Activated CD4-positive, CD25-positive, alpha-beta regulatory T cell (primary cell): ENCODE results near the gene STX7.

Source experiments
- DNase-seq, 4 experiments: peaks; one replicate each; lab custom pipeline; 2025; lab: John Stamatoyannopoulos, UW

Gene STX7

DNA sequence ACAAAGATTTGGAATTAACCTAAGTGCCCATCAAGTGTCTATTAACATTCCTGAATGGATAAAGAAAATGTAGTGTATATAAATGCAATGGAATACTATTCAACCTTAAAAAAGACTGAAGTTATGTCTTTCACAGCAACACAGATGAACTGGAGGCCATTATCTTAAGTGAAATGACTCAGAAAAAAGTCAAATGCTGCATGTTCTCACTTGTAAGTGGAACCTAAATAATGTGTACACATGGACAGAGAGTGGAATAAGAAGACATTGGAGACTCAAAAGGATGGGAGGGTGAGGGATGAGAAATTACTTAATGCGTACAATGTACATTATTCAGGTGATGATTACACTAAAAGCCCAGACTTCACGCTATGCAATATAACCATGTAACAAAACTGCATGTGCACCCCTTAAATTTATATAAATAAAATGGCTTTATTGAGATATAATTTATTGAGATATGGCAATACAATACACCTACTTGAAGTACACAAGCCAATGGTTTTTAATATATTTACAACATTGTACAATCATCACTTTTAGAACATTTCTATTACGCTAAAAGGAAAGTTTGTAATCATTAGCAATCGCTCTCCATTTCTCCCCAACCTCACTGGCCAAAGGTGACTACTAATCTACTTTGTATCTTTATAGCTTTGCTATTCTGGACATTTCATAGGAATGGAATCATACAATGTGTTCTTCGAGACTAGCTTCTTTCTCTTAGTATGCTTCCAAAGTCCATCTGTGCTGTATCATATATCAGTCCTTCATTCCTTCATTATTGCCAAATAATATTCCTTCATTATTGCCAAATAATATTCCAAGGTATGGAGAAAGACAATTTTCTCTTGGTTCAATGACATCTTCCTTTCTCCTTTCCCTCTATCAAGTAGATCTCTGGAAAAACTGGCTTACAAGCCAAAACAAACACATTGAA lies 5.8 kb downstream of the STX7 start:
- DNase-seq: no peak

DNA sequence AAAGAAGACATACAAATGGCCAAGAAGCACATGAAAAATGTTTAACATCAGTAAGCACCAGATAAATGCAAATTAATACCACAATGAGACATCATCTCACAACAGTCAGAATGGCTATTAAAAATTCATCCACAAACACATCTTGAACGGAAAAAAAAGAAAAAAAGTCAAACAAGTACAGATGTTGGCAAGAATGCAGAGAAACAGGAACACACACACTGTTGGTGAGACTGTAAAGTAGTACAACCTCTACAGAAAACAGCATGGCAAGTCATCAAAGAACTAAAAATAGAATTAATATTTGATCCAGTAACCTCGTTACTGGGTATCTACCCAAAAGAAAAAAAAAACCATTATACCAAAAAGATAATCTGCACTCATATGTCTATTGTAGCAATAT lies 6.5 kb downstream of the STX7 start:
- no peak for DNase-seq

DNA sequence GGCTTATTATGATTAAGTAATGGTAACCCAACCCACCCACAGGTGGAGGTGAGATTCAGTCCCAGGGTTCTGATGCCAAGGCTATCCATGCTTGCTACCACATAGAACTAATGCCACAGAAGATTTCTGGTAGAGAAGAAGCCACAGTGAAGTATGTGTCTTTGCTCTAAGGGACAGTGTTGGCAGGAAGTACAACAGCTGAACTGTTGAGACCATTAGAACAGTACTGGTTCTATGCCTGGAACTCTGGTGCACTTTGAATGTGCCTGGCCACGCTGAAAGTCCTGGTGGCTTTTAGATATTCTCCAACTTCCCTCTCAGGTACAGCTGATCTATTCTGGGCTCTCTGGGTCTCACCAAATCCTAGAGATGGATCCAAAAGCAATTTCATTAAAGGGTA lies 7.8 kb downstream of the STX7 start:
- no peak for DNase-seq

DNA sequence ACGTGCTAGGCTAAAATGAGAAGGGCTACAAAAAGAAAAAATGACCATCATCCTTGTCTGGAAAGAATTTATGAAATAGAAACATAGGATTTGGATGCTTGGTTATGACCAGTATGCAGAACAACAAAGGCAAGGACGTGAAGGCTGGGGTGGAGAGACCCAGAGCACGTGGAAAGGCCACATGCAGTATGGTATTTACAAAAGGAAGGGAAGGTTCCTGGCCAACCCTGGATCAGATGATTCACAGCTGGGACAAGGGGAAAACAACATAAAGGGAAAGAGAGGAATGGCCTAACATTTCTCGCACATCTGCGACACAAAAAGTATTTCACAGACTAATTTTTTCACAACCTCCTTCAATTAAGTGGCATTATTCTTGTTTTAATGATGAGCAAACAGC lies 8.2 kb downstream of the STX7 start:
- no peak for DNase-seq

DNA sequence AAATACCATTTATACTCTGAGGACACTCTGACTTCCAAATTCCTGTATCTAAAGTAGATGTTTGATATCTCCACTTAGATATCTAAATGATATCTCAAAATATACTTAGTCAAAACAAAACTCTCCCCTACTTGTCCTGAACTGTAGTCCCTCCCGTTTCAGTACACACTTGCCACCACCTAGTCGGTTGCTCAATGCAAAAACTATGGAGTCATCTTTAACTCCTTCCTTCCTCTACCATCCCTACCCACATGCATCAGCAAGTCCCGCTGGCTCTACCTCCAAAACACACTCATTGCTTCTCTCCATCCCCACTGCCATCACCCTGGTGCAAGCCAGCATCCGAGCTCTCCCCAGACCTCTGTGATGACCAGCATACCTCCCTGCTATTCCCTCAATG lies 13.2 kb downstream of the STX7 start:
- DNase-seq: no peak

DNA sequence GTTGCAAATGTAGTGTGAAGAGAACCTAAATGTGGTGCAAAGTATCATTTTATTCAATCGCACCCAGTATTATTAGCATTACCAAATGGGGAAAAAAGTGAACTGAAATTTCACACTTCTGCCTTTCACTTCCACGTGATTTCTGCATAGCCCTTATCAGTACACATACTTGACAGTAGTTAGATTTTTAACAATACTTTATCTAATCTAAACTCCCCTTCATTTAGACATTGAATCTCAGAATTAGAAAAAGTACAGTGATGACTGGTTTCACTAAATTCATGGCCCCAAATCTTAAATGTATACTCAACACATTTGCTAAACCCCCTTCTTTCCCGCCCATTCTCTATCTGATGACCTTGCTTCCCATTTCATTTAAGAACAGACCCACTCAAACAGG lies 14.3 kb downstream of the STX7 start:
- no peak for DNase-seq

DNA sequence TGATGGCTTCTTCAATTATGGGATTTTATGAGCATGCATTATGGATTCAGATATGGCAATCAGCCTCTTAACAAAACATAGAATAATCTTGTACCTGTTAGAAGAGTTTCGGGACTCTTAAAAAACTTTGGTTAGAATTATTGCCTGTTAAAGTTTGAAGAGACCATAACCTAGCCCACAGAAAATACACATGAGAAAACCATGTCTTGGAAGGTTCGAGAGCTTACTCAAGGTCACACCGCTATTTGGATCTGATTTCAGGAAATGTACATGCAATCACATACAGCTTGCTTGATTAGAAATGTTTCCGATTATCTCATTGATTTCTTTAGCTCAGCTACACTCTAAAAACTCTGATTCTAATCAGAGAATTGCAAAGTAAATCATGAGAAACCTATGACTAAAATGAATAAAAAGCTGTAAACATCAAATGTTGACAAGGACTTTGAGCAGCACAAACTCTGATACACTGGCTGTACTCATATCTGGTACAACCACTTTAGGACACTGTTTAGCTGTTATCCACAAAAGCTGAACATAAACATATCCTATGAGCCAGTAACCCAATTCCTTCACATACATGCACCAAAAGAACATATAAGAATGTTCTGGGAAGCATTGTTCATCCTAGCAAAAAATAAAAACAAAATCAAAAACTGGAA lies 16.3 kb downstream of the STX7 start:
- no peak for DNase-seq

DNA sequence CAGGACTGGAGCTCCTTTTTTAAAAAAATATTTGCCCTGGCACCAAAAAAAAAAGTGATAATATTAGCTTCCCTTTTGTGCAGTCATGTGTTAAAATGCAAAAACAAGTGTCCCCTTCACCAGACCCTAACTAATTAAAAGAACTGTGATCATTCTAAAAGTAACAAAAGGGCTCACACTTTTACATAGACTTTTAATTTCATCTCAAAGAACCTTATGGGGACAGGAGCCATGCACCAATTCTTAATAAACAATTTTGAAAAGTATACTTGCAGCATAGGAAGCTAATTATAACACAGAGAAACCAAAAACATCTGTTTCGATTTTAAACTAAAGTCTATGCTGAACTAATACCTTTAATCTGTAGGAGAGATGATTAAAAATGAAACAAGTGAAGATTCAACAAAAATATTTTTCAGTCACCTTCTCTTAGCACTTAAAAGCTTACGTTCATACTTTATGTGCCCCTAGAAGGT lies 17.3 kb downstream of the STX7 start:
- no peak for DNase-seq

DNA sequence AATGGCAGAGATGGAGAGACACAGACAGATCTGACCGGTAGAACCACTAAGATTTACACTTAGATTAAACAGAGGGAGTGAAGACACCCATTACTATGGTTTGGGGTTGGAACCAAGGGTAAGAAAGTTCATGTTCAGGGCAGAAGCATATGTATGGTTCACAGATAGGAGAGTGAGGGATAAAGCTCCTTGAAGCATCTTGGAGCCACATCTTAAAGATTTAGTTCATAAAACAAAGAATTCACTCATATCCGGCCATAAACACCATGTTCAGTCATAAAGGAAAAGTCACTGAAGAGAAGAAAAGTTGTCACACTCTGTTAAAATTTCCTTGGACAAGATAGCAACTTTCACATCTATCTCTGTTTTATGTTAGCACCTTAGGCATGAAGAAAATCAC lies 18.0 kb downstream of the STX7 start:
- no peak for DNase-seq

DNA sequence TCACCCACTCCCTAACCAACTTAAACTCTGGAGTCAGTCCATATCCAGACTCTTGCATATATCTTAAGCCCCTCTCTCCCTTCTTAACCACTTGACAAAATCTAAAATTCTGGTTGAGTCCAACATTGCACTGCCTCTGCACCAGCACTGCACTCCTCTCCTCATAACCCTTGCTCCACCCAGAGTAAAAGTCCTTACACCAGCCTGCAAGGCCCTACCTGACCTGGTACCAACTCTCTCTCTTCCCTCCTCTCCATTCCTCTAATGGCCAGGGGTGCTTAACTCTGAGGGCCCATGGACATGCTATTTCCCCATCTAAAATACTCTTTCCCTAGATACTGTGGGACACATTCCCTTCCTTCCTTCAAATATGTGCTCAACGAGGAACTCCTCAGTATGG lies 21.0 kb downstream of the STX7 start:
- DNase-seq: no peak

DNA sequence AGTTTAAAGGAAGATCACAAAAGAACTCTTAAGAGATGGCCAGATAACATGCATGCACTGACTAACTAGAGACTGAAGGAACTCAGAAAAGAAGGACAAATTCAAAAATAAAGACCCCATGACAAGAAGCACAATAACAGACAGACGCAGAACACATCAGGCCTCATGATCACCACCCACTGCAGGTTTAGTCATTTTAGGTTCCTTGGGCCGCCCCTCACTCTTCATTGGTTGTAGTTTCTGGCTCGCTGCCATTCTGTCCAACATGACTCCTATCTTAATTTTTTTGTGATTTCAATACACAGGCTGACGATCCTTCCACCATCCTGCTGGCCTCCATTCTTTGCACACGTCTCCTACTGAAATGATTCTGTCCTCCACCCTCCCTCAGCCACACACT lies 21.6 kb downstream of the STX7 start:
- DNase-seq: no peak

DNA sequence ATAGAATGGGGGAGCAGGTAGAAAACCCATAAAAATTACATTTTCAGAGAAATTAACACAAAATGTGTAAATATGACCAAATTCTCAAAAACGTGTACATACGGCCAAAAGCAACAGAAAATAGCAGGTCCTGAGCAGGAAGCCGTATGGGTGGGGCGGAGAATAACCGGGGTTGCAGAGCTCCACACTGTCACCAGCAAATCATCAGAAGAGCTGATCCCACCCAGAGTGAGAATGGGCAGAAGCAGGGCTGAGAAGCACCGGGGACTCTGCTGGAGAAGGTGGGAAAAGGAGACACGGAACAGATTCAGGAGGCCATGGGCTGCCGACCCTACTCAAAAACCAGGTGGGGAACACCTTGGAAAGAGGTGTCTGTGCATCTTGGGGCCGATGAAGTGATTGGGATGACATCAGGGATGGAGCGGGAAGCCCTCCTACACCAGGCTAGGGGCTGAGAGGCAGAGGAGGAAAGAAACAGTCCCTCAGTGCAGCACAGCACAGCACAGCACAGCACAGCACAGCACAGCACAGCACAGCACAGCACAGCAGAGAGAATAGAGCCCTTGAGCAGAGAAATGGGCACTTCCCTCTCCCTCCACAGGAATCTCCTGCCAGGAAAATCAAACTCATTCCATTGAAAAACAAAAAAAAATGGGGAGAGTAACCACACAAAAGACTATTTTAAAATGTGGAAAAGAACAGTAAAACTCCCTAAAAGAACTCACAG lies 22.3 kb downstream of the STX7 start:
- DNase-seq: no peak

DNA sequence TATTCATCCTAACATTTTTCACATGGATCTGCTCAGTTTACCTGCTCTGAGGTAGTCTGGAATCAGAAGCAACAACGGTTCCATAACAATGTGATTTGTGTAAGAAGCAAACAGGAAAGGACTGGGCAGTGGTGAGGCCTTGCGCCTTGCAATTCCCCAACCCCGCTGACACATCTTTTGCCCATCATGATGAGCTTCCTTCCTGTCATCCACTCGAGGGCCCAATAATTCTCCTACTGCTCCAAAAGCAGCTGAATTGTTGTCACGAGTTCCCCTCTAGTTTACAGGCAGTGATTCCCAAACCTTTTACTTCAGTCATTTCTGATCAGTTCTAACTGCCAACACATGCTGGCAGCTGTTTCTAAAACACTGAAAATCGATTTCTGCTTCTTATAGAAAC lies 22.9 kb downstream of the STX7 start:
- DNase-seq: no peak

DNA sequence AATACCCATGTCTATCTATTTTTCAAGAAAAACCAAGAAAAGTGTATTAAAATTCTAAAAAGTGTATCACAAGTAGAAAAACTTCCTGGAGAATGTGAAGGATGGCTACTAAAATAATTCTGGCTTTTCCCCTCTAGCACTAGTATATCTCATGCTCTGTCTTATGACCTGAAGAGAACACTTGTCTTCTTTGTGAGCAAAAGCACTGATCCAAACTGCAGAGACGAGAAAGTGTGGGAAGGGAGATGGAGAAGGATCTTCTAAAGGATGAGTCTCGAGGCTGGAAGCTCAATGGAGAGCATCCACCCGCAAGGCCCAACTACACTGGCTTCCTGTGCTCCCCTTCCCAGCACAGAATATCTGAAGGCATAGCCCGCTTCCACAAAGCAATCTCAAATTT lies 23.5 kb downstream of the STX7 start:
- no peak for DNase-seq

DNA sequence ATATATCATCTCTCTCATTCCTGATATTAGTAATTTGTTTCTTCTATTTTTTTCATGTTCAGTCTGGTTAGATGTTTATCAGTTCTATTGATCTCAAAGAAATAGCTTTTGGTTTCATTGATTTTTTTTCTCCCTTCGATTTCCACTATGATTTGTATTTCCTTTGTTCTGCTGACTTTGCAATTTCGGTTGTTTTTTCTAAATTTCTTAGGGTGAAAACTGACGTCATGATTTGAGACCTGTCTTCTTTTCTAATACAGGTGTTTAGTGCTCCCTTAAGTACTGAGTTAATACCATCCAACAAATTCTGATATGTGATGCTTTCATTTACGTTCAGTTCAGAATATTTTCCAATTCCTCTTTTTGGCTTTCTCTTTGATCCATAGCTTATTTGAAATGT lies 25.2 kb downstream of the STX7 start:
- no peak for DNase-seq

DNA sequence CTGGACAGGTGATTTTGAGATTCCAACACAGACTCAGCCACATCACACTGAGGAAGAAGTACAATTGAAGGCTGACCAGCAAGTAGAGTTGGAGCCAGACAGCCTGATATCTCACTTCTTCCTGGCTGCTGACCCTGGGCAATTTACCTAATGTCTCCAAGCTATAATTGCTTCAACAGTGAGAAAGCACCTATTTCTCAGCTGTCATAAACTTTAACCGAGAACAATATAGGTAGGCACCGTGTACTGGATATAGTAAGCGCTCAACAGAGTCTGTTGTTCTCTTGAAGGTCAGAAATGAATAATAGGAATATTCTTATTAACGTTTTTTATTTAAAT lies 28.3 kb downstream of the STX7 start:
- DNase-seq: no peak

DNA sequence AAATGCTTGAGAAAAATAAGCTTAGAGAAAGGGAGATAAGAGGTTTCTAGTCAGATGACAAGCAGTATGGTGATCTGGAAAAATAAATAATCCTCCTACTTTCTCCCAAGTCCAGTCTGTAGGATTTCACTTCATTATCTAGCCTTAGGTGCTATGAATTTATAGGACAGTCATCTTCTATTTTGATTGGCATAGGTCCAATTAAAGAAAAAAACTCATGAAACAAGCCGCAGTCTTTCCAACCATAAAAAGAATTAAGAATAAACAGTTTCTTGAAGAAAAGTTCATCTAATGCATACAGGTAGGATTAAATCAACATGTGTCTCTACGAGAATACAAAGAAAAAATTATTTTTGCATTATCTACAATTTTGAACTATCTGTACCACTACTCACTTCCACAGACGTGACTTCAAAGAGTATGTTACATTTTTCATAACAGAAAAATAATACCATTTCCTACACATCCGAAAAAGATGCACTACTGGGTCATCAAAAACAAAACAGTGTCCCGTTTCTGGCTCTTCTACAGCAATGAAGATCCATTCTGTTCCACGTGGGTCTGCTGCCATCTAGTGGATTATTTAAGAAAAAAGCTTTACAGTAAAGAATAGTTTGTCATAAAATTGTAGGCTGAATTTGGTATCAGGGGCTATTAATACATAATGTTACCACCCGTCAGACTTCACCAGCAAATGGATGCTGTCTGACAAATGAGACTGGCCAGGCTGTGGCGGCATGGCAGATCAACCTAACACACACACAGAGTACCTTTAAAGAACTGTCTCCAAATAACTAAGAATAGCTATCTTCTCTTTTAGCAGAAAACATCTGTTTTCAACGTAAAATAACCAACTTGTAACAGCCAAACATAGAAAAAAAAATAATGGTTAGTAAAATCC lies 28.9 kb downstream of the STX7 start:
- peak in 3 of 4 experiments; percentile 2 to 9 (median 8) for DNase-seq

DNA sequence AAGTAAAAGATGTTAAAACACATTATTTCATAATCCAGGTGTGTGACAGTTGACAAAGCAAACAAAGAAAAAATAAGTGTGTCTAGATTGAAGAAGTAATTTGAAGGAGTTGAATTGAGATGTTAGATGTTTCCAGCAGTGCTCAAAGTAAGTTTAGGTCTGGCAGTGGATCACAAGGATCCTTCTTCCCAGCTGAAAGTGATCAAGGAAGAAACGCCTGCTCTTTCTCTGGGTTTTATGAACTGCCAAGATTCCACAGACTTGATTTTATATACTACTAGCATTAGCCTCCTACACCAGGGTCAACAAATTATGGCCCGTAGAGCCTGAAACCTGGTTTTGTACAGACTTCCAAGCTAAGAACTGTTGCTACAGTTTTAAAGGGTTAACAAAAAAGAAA lies 30.3 kb downstream of the STX7 start:
- no peak for DNase-seq

DNA sequence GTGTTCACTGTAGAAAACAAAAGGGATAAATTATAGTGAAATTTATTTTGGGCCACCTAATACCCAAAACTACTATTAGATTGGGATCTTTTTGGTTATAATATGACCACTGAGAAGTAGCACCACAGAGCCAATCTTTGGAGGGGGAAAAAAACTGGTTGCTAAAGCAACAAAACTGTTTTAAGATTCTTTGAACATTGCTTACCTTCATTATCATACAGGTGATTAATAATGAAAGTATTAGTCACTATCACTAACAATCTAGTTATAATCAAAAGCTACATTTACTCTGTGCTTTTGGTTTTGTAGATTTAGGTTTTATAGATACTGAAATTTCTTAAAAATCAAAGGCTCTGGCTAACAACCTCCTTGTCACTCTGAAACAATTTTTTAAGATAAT lies 31.7 kb downstream of the STX7 start:
- DNase-seq: no peak

DNA sequence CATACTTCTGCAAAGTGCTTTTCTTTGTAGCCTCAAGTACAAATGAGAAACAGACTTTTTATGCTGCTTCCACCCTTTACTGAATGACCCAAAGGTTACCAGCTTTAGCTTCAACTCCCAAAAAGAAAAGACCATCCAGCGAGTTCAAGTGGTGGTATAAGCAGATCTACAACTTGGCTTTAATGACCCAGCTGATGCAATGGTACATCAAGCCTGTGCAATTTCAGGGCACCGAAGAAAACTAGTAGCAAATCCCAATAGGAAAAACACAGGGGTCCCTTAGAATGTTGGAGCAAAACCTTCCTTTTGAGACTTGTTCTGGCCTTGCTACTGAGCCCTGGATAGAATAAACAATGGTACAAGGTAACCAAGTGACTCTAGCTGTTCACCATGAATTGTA lies 33.8 kb downstream of the STX7 start:
- no peak for DNase-seq

DNA sequence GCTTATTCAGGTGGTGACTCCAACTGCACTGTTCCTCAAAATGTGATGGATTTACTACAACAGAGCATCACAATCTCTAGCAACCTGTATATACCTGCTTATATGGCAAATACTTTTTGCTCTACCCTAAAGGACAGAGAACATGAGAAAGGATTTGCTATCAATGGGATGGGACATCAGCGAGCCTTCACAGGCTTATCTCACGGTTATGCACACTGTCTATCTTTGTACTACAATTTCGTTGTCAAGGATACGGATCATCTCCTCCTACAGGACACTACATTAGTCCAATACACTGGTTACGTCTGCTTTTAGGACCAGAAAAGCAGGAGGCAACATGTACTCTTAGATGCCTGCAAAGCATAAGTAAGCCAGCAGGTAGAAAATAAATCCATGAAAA lies 34.2 kb downstream of the STX7 start:
- DNase-seq: no peak

DNA sequence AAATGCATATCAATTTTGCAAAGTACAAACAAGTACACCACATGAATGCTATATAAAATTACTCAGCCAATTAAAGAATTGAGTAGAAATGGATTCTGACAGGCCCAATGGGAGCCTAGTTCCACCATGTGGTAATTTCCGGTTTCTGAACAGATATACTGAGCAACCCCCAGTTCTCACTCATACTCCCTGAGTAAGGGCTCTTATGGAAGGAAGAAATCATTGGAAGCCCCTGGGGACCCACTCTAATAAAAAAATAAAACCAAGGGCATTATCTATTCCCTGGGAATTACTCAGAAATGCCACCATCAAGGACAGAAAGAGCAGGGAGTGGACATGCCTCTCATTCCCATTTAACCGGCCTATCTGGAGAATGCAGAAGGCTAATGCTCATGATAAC lies 34.6 kb downstream of the STX7 start:
- DNase-seq: no peak
